Central memory CD4-positive, alpha-beta T cell (primary cell): ENCODE data around the gene IL10RA.

ENCODE experiments used
- DNase-seq: peaks from one replicate; pipeline ENCODE4 v3.0.0; 2022

The IL10RA gene

DNA sequence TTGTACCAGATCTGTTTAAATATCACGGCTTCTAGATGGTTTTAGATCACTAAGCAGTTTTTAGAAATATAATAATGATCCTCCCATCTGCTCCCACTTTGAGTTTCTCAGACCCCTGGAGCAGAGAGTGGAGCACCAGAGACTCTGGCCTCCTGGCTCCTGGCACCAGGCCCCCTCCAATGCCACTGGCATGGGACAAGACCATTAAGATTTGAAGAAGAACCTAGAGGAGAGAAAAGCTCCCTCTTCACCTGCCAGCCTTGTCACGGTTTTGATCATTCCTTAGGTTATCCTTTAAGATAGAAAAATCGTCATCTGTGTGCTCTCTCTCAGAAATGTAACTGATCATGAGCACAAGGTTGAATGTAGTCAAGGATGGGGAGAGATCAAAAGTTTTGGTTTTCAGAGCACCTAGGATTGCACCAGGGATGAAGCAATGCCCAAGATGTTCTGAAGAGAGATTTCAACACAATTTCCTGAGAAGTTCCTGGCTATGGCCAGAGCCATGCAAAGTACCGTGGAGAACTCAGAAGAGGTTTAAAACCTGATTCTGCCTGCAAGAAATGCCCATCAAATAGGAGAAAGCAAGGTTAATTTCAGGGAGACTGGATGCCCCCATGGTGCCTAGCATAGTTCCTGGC lies 22.2 kb downstream of the IL10RA start:
- no peak for DNase-seq

GRCh38 chr11:118009864-118010737 lies 23.9 kb downstream of the IL10RA start:
- DNase-seq = no peak

GRCh38 chr11:118010738-118011461 lies 24.7 kb downstream of the IL10RA start:
- no peak for DNase-seq

- no peak for DNase-seq
These were observed 26.0 kb downstream of the IL10RA start for GRCh38 chr11:118012083-118012669.

DNA sequence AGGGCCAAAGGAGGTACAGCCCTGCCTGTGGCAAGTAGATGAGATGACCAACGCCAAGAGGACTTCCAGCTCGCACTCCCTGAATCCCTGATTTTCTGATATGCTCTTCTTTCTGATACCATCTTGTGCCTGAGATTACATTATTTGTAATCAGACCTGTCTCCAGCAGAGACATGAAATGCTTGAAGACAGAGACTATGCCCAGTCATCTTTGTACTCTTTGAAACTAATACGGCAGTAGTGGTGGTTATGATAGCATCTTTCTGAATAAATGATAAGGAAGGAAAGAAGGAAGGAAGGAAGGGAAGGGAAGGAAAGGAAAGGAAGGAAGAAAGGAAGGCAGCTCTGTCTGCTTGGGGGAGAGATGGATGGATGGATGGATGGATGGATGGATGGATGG lies 27.8 kb downstream of the IL10RA start:
- DNase-seq = no peak

GRCh38 chr11:118015385-118015841 lies 29.2 kb downstream of the IL10RA start:
- no peak for DNase-seq

- no peak for DNase-seq
These were observed 29.9 kb downstream of the IL10RA start for GRCh38 chr11:118016104-118016503.

GRCh38 chr11:118017111-118017510 lies 30.9 kb downstream of the IL10RA start:
- DNase-seq = no peak

DNA sequence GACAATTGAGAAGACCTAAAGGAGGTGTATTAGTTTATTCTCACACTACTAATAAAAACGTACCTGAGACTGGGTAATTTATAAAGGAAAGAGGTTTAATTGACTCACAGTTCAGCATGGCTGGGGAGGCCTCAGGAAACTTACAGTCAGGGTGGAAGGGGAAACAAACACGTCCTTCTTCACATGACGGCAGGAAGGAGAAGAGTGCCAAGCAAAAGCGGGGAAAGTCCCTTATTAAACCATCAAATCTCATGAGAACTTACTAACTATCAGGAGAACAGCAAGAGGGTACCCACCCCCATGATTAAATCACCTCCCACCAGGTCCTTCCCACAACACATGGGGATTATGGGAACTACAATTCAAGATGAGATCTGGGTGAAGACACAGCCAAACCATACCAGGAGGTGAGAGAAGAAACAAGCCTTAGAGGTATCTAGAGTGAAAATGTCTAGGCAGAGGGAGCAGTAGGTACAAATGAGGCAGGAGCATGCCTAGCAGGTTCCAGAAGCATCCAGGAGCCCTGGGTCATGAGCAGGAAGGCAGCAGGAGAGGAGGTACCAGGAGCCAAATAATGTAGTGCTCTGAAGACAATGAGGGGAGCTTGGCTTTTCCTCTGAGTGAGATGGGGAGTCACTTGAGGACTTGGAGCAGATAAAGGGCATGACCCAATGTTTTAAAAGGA lies 31.6 kb downstream of the IL10RA start:
- DNase-seq = no peak

DNA sequence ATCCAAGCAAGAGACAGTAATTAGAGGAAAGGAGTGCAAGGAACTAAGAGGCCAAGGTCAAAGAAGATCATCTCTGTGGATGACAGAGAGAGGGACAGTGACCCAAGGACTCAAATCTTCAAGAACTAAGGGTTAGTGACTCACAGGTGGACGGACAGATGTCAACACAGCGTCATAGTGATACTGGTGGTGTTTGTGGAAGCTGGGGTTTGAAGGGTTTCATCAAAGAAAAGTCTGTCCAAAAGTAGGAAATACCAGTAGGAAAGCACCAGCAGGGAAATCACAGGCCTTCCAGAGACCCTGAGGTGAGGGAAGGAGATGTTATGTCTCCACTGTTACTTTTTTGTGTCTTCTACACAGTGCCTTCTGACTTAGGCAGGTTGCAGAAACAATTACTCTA lies 32.2 kb downstream of the IL10RA start:
- DNase-seq = no peak

- DNase-seq = no peak
These were observed 35.0 kb downstream of the IL10RA start for GRCh38 chr11:118021146-118021545.

DNA sequence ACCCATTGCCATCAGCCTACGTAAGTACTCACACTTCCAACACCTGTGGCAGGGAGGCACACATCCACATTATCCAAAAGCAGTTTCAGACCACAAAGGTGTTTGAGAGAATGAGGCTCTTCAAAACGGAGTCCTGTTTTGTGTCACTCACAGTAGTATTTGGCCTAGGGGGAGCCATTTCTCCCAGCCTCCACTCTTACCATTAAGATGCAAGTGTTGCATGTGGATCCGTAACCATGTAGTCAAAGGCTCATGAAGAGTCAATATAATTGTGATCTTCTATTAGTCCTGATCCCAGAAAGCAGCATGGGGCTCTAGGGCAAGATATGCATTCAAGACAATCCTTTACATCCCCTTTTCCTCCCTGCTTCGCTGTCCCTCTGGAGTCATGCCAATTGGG lies 41.5 kb downstream of the IL10RA start:
- no peak for DNase-seq

- no peak for DNase-seq
These were observed 42.4 kb downstream of the IL10RA start for GRCh38 chr11:118028626-118029025.

GRCh38 chr11:118033443-118033842 lies 47.2 kb downstream of the IL10RA start:
- DNase-seq = no peak

- no peak for DNase-seq
These were observed 55.9 kb downstream of the IL10RA start for GRCh38 chr11:118042141-118042540.

DNA sequence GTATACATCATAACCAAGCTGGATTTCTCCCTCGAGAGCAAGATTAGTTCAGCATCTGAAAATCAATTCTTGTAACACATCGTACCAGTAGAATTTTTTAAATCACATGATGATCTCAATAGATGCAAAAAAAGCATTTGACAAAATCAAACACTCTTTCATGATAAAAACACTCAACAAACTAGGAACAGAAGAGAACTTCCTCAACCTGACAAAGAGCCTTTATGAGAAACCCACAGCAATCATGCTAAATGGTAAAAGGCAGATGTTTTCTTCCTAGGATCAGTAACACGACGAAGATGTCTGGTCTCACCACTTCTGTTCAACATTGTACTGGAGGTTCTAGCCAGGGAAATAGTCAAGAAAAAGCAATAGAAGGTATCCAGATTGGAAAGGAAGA lies 56.6 kb downstream of the IL10RA start:
- no peak for DNase-seq

DNA sequence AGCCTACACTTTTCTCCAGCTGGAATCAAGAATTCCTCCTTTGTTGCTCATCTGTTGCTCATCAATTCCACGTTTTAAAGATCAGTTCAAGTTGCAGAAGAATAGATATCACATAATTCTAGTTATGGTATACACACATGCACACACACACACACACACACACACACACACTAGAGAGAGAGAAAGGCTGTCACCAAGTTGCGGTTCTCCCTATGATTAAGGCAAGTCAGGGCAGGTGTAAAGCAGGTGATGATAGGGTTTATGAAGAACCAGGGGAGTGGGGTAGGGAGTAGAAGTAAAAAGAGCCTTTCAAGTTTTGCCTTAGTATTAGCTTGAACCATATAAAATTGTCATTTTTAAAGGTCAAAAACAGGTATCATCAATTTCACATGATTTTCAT lies 59.0 kb downstream of the IL10RA start:
- DNase-seq = no peak

GRCh38 chr11:118046051-118046963 lies 60.1 kb downstream of the IL10RA start:
- peak; percentile 75 for DNase-seq

GRCh38 chr11:118046964-118047700 lies 60.9 kb downstream of the IL10RA start:
- DNase-seq = no peak

DNA sequence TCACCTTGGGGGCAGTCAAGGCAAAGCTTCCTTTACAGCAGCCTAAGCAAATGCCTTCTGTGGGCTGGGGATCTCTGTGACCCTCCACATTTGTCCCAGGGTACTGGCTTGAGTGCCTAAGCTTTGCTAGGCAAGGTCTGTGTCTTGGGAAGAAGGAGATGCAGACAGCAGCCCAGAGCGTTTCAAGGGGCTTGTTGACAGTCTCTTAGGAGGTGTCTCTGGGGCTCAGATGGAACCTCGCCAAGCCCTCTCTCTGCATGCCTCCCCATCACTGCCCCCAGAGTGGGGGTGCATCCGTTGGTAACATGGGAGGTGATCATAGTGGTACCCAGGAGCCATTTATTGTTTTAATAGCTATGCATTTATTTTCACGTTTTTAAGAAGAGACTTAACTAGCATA lies 61.6 kb downstream of the IL10RA start:
- DNase-seq = no peak
